ENCODE measurements around the gene KRT7.
"Not testable (repeated sequence)": the region's sequence is repeated elsewhere in the genome, so short reads cannot be mapped to it uniquely, and the experiment has no call there.

The KRT7 gene

DNA sequence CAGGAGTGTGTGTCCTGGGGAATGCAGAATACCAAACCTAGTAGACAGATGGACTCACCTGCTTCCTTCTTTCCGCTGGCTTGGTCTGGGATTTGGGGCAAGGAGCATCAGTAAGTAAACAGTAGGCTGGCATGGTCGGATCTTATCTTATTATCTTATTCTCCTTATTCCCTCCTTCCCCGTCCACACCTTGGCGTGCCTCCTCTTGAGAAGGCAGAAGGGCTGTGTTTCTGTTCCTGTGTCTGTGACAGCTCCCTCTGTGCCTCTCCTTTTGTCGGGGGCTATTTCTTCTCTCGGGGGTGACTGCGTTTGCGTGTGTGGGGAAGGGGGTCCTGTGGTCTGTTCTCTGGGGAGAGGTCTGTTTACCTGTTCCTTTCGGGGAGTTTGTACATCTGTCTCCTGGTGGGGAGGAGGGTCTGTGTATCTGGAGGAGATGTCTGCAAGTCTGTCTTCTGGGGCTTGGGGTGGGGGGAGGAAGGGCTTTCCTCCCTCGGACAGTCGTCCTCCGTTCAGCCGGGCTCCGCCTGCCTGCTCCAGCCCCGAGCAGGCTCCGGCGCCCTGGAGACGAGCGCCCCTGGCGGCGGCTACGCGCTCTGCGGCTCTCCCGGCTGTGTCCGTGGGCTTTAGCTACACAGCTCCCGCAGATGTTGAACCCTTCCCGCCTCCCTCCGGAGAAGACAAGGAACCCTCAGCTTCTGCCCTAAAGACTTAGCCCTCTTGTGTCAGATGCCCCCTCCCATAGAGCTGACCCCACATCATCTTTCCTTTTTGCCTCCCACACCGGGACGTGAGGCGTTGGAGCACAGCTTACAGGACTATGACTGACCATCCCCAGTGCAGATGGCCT, 45.8 kb downstream of the KRT7 start:
- Histone ChIP-seq H3K36me3 (ENCODE audit: control insufficient read depth, insufficient read depth, low read length) (no peaks in the 10 kb centered on the region), H3K27me3 (ENCODE audit: control insufficient read depth, insufficient read depth, low read length) (peaks cover 4% of the 10 kb centered on the region), H3K9ac (ENCODE audit: low read length) (peak overlapping the region; percentile 56), H3K9me3 (ENCODE audit: control insufficient read depth, low read length) (no peaks in the 10 kb centered on the region), H3K4me1 (ENCODE audit: control insufficient read depth, insufficient read depth, low read length) (peaks cover 30% of the 10 kb centered on the region), H3K4me3 (ENCODE audit: low read length) (no peak overlapping the region)

DNA sequence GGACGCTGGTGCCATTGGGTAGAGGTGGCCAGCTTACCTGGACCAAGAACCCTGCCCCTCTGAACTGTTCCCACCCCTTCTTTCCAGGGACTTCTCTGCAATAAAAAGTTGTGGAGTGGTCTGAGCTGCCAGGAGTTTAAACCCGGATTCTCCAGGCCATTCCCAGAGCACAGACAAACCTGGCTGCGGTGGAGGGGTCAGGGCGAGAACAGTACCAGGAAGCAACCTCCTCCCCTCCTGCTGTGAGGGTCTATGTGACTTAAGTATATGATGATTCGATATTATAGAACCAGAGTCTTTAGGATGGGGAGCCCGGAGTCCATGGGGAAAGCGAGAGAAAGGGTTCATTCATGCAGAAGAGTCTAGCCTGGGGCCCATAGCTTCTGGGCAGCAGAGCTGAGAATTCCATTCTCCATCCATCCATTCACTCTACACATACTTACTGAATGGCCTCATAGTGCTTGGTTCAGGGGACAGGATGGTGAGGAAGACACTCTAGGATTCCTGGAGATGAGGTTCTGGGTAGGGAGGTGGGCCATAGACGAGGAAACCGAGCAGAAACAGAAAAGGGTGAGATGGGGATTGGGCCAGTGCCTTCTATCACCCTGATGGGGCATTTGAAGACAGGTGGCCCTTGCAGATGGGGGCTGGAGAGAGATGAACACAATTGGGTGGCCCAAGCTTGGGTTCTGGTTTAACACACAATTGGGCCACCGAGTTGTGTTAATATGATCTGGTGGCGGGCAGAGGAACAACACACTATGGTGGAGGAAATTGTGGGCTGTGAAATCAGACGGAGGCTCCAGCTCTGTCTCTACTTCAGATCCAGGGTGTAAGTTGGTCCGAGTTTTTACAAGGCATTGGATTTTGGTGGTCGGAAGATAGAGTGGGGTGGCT, 46.6 kb downstream of the KRT7 start:
- H3K9ac ChIP-seq (ENCODE audit: low read length): no peak overlapping the region

DNA sequence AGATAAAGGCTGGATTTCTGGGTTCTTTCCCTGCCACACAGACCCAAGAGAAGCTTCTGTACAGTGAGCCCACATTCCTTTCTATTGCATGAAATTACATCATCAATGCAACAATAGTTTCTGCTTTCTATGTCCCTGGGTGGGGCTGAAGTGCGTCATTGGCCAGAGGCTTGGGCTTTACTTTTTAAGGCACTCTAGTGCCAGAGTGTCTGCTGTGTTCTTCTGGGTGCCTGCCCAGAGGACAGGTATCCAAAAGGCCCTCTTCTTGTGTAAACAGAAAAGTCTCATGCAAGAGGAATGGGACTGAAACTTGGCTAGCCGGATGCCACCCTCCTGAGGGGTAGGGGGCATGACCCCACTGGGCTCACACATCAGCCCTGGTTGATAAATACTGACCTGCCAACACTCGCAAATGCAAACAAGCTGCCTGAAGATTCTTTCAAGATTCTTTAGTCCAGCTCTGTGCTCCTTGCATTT, 47.3 kb downstream of the KRT7 start:
- Histone ChIP-seq H3K4me1 (ENCODE audit: control insufficient read depth, insufficient read depth, low read length) (peaks cover 30% of the 10 kb centered on the region), H3K27me3 (ENCODE audit: control insufficient read depth, insufficient read depth, low read length) (peaks cover 4% of the 10 kb centered on the region), H3K9me3 (ENCODE audit: control insufficient read depth, low read length) (no peaks in the 10 kb centered on the region), H3K9ac (ENCODE audit: low read length) (no peak overlapping the region), H3K36me3 (ENCODE audit: control insufficient read depth, insufficient read depth, low read length) (no peaks in the 10 kb centered on the region), H3K4me3 (ENCODE audit: low read length) (no peak overlapping the region)

More for the DNA sequence above, 46.6 kb downstream of the KRT7 start:
- Histone ChIP-seq H3K4me3 (ENCODE audit: low read length) (no peak overlapping the region), H3K4me1 (ENCODE audit: control insufficient read depth, insufficient read depth, low read length) (peaks cover 30% of the 10 kb centered on the region), H3K27me3 (ENCODE audit: control insufficient read depth, insufficient read depth, low read length) (peaks cover 4% of the 10 kb centered on the region), H3K36me3 (ENCODE audit: control insufficient read depth, insufficient read depth, low read length) (no peaks in the 10 kb centered on the region), H3K9me3 (ENCODE audit: control insufficient read depth, low read length) (no peaks in the 10 kb centered on the region)

DNA sequence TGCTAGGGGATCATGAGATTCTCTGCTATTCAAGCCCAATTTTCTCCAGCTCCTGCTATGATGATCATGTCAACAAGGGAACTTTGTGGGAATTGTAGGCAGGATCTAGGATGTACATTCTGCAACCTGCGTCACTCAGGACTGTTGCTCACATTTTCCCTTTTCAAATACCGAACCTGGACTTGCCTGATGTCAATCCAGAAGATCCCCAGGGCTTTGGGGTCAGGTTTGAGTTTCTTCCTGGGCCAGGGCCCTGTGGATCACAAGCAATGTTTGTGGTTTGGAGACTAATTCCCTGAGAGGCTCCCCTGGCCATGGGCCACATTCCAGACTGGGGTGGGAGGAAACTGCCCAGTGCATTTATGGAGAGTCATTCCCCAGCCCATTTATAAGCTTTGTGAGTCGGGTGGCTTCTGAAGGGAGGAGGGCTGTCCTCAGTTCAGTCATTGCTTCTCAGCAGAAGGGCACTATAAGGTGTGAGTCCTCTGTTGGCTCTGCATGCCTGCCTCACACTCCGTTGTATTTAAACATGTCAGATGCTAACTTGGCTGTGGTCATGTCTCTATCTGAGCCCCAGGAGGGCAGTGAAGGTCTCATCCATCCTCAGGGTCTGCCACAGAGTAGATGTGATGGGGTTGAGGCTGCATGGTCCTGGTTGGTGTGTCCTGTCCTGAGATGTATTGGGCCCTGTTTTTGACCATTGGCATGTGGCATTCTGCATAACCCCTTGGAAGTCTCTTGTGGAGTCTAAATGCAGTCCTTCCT, 47.9 kb downstream of the KRT7 start:
- Histone ChIP-seq H3K36me3 (ENCODE audit: control insufficient read depth, insufficient read depth, low read length) (no peaks in the 10 kb centered on the region), H3K9ac (ENCODE audit: low read length) (no peak overlapping the region), H3K4me3 (ENCODE audit: low read length) (no peak overlapping the region), H3K9me3 (ENCODE audit: control insufficient read depth, low read length) (no peaks in the 10 kb centered on the region), H3K4me1 (ENCODE audit: control insufficient read depth, insufficient read depth, low read length) (peaks cover 30% of the 10 kb centered on the region), H3K27me3 (ENCODE audit: control insufficient read depth, insufficient read depth, low read length) (peaks cover 4% of the 10 kb centered on the region)

DNA sequence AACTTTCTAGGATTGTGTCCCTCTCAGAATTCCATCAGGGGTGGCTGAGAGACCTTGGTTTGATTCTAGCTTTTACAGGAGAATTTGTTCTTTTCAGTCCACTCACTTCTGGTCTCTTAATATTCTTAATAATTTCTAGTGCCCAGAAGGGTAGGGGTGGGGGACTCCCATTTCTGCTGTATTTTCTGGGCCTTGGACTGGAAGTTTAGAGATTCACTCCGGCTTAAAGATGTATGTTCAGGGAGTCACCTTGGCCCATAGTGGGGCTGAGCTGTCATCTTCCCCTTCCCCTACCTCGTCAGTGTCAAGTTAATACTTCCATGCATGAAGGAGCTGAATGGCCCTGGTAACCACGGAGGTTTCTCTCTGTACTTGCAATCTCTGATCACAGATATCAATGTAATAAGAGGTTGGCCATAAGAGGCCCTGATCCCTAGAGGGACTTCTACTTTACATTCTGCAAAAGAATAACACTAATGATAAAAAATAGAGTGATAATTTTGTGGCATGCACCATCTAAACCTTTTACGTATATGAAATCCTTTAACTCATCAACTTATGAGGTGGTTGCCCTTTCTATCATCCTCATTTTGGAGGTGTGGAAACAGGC, 51.6 kb downstream of the KRT7 start:
- no peak overlapping the region for H3K9ac ChIP-seq (ENCODE audit: low read length)
- no peaks in the 10 kb centered on the region for H3K36me3 ChIP-seq (ENCODE audit: control insufficient read depth, insufficient read depth, low read length)
- no peak overlapping the region for H3K4me3 ChIP-seq (ENCODE audit: low read length)
- no peaks in the 10 kb centered on the region for H3K27me3 ChIP-seq (ENCODE audit: control insufficient read depth, insufficient read depth, low read length)
- peaks cover 18% of the 10 kb centered on the region for H3K4me1 ChIP-seq (ENCODE audit: control insufficient read depth, insufficient read depth, low read length)
- H3K9me3 ChIP-seq (ENCODE audit: control insufficient read depth, low read length): no peaks in the 10 kb centered on the region

DNA sequence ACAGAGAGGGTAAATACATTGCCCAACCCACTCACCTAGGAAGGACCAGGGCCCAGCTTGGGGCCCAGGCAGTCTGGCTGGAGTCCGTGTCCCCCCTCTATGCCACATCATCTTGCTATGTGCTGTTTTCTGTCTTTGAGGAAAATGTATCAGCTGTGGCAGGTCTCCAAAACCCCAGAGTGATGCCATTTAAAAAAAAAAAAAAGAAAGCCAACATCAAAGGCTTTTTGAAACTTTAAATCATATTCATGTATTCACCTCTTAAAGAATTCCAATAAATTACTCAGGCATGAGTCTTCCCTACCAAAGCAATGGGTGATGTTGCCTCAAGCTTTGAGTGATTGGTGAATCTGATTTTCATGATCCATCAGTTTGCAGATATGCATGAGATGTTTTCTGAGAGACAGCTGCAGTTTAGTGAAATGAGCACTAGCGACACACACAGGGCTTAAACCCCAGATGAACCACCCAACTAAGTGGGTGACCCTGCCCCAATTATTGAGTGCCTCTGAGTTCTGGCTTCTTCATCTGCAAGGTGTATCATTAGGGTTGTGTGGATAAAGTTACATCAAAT, 52.2 kb downstream of the KRT7 start:
- no peaks in the 10 kb centered on the region for H3K27me3 ChIP-seq (ENCODE audit: control insufficient read depth, insufficient read depth, low read length)
- no peak overlapping the region for H3K9ac ChIP-seq (ENCODE audit: low read length)
- peaks cover 12% of the 10 kb centered on the region for H3K4me1 ChIP-seq (ENCODE audit: control insufficient read depth, insufficient read depth, low read length)
- H3K36me3 ChIP-seq (ENCODE audit: control insufficient read depth, insufficient read depth, low read length): no peaks in the 10 kb centered on the region
- no peaks in the 10 kb centered on the region for H3K9me3 ChIP-seq (ENCODE audit: control insufficient read depth, low read length)
- H3K4me3 ChIP-seq (ENCODE audit: low read length): no peak overlapping the region

DNA sequence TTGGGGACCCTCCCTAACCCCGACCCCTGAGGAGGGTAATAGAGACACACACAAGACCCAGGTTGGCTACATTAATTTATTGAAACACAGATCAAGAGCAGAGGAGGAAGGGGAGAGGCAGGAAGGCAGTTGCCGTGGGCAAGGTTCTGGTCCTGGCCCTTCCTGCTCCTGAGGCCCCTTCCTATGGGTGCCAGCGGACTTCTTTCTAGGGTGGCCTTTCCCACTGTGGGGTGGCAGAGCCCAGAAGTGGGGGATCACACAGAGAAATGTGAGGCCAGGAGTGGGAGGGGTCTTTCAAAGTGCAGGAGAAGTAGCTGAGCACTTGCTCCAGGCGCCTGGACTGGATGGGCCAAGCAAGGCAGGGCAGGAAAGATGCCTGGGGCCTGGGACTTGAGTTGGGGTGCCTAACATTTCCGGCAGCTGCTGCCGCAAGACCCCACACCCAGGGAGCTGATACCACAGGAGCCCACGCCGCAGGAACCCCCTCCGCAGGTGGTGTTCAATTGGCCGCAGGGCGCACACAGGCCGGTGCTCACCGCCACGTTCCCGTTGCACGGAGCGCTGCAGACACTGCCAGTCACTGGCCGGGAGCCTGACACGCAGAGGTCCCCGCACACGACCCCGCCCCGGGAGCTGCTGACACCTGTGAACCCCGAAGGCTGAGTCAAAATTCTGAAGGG, 52.9 kb downstream of the KRT7 start:
- no peaks in the 10 kb centered on the region for H3K9me3 ChIP-seq (ENCODE audit: control insufficient read depth, low read length)
- H3K4me1 ChIP-seq (ENCODE audit: control insufficient read depth, insufficient read depth, low read length): peaks cover 5% of the 10 kb centered on the region
- H3K9ac ChIP-seq (ENCODE audit: low read length): no peak overlapping the region
- no peaks in the 10 kb centered on the region for H3K27me3 ChIP-seq (ENCODE audit: control insufficient read depth, insufficient read depth, low read length)
- H3K4me3 ChIP-seq (ENCODE audit: low read length): no peak overlapping the region
- H3K36me3 ChIP-seq (ENCODE audit: control insufficient read depth, insufficient read depth, low read length): no peaks in the 10 kb centered on the region

DNA sequence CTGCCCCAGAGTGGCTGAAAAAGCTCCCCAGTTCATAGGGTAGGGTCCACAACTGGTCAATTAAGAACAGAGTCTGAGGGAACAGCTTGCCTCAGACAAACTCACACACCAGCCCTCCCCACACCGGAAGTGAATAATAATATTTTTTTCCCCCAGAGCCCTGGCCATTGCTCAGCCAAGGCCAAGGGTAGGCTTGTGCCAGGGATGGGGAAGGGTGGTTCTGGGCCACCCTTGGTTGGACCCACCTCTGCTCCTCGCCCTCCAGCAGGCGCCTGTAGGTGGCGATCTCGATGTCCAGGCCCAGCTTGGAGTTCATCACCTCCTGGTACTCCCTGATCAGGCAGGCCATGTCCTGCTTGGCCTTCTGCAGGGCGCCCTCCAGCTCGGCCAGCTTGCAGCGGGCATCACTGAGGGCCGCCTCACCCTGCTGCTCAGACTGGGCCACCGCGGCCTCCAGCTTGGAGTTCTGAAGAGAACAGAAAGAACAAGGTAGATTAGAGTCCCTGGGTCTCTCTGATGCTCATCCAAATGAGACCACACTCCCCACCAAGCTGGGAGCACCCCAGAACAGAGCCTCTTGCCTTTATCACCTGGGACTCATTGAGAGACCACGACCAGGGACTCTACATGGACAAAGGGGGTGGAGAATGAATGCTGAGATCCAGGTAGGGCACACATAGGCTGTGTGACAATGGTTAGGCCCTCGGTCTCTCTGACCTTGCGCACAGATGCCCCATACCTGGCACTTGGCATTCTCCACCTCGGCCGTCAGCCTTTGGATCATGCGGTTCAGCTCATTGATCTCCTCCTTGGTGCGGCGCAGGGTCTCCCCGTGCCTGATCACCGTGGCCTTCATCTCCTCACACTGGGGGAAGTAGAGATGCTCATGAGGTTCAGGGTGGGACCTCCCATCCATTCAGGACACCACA, 54.1 kb downstream of the KRT7 start:
- not testable (repeated sequence) for H3K4me3 ChIP-seq (ENCODE audit: low read length); H3K4me1 ChIP-seq (ENCODE audit: control insufficient read depth, insufficient read depth, low read length); H3K27me3 ChIP-seq (ENCODE audit: control insufficient read depth, insufficient read depth, low read length); H3K36me3 ChIP-seq (ENCODE audit: control insufficient read depth, insufficient read depth, low read length); H3K9me3 ChIP-seq (ENCODE audit: control insufficient read depth, low read length); H3K9ac ChIP-seq (ENCODE audit: low read length)

DNA sequence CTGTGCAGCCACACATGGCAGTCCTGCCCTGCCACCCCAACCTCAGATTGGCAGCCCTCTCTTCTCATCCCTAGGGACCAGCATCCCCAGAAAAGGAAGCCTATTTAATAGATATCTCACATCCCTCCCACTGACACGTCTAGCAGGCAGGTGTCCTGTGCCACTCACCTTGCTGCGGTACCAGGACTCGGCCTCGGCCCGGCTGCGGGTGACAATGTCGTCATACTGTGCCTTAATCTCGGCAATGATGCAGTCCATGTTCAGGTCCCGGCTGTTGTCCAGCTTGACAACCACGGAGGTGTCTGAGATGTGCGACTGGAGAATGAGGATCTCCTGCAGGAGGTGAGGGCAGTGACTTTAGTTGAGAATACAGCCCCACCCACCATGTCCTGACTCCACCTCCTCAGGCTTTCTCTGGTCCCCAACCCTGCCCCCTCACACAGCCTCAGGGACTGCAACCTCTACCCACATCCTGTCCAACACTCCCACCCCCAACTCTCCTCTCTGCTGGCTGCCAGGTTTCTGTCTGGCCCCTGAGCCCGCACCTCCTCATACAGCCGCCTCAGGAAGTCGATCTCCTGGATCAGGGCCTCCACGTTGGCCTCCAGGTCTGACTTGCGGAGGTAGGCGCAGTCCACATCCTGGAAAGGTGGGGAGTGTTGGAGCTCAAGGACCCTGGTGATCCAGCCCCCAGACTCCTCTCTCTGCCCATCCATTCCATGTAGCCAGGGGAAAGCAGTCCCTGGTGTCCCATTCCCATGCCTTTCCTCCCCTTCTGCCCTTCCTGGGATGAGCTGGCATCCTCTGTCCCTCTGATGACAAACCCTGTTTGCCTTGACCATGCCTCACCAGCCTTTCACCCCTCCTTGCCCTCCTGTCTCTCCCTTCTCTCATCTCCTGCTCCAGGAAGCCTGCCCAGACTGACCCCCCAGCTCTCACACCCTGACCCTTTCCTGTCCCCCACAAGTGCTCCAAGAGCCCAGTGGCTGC, 55.1 kb downstream of the KRT7 start:
- not testable (repeated sequence) for H3K9me3 ChIP-seq (ENCODE audit: control insufficient read depth, low read length); H3K27me3 ChIP-seq (ENCODE audit: control insufficient read depth, insufficient read depth, low read length); H3K4me3 ChIP-seq (ENCODE audit: low read length); H3K4me1 ChIP-seq (ENCODE audit: control insufficient read depth, insufficient read depth, low read length); H3K36me3 ChIP-seq (ENCODE audit: control insufficient read depth, insufficient read depth, low read length); H3K9ac ChIP-seq (ENCODE audit: low read length)
